Neural progenitor cell (in vitro differentiated cells): Measurements from ENCODE around the gene PATJ.

ENCODE experiments used
- EZH2 ChIP-seq: fragments of 200-600 bp; sonication (generic); IDR thresholded peaks from 2 replicates; pipeline ENCODE4 v1.6.1; 2017; ENCODE audit warnings: antibody characterized with exemption, mild to moderate bottlenecking, moderate library complexity
- EZH2phosphoT487 ChIP-seq: fragments of 200-600 bp; sonication (generic); IDR thresholded peaks from 2 replicates; pipeline ENCODE4 v1.6.1; 2017; ENCODE audit warnings: antibody characterized with exemption
- TF ChIP-seq, protein P1 (sequence below): fragments of 200-600 bp; sonication (generic); IDR thresholded peaks from 2 replicates; pipeline ENCODE4 v1.5.1; 2017; ENCODE audit warnings: antibody characterized with exemption, mild to moderate bottlenecking

GRCh38 chr1:61757950-61758349 is 15.7 kb downstream of the PATJ start:
- TF ChIP-seq EZH2 (no peak), EZH2phosphoT487 (no peak)
- TF ChIP-seq, protein P1, sequence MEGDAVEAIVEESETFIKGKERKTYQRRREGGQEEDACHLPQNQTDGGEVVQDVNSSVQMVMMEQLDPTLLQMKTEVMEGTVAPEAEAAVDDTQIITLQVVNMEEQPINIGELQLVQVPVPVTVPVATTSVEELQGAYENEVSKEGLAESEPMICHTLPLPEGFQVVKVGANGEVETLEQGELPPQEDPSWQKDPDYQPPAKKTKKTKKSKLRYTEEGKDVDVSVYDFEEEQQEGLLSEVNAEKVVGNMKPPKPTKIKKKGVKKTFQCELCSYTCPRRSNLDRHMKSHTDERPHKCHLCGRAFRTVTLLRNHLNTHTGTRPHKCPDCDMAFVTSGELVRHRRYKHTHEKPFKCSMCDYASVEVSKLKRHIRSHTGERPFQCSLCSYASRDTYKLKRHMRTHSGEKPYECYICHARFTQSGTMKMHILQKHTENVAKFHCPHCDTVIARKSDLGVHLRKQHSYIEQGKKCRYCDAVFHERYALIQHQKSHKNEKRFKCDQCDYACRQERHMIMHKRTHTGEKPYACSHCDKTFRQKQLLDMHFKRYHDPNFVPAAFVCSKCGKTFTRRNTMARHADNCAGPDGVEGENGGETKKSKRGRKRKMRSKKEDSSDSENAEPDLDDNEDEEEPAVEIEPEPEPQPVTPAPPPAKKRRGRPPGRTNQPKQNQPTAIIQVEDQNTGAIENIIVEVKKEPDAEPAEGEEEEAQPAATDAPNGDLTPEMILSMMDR = no peak
